ENCODE measurements around the gene ABRACL.

ABRACL gene

DNA sequence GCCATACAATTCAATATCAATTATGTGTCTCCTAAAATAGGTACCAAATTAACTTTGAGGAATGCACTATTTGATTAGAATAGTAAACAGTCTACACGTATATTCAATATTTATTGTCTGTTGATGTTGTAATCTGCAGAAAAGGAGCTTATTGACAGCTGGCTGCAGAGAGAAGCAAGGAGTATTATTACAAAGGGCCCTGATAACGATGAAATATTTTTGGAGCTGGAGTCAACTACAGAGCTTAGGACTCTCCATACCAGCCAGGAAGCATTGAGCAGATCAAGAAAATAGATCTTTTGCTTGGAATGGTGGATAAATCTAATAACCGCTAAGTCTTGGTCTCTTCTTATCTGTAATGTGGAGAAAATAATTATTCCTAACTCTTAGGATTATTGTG is 25.5 kb downstream of the ABRACL start:
- Histone ChIP-seq H3K79me2 (ENCODE audit: insufficient read depth, low read length) (no peaks in the 10 kb centered on the region), H3F3A (ENCODE audit: low read depth) (no peaks in the 10 kb centered on the region), H3K4me2 (ENCODE audit: low read depth, low read length, poor library complexity, severe bottlenecking) (no peak overlapping the region), H3K27me3 (ENCODE audit: insufficient read depth, low read length, poor library complexity, severe bottlenecking) (no peaks in the 10 kb centered on the region), H3K9me2 (replicated peaks; ENCODE audit: low read depth, low read length) (no peaks in the 10 kb centered on the region), H4K20me1 (ENCODE audit: insufficient read depth, low read length, poor library complexity, severe bottlenecking) (no peaks in the 10 kb centered on the region), H3K4me3 (ENCODE audit: low read length, poor library complexity, severe bottlenecking) (no peak overlapping the region), H2AFZ (ENCODE audit: low read length) (no peak overlapping the region), H3K9me3 (ENCODE audit: insufficient read depth, low read depth, low read length) (no peaks in the 10 kb centered on the region), H3K4me1 (ENCODE audit: insufficient read depth, low read length, poor library complexity, severe bottlenecking) (no peaks in the 10 kb centered on the region), H3K9ac (ENCODE audit: low read depth, low read length, poor library complexity, severe bottlenecking) (no peak overlapping the region), H3K36me3 (ENCODE audit: insufficient read depth, low read length) (no peaks in the 10 kb centered on the region)
- TF ChIP-seq EZH2phosphoT487 (IDR thresholded peaks at IDR 0.05; ENCODE audit: borderline replicate concordance) = no peak
- TF ChIP-seq, protein P1, sequence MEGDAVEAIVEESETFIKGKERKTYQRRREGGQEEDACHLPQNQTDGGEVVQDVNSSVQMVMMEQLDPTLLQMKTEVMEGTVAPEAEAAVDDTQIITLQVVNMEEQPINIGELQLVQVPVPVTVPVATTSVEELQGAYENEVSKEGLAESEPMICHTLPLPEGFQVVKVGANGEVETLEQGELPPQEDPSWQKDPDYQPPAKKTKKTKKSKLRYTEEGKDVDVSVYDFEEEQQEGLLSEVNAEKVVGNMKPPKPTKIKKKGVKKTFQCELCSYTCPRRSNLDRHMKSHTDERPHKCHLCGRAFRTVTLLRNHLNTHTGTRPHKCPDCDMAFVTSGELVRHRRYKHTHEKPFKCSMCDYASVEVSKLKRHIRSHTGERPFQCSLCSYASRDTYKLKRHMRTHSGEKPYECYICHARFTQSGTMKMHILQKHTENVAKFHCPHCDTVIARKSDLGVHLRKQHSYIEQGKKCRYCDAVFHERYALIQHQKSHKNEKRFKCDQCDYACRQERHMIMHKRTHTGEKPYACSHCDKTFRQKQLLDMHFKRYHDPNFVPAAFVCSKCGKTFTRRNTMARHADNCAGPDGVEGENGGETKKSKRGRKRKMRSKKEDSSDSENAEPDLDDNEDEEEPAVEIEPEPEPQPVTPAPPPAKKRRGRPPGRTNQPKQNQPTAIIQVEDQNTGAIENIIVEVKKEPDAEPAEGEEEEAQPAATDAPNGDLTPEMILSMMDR (conservative IDR thresholded peaks at IDR 0.05; ENCODE audit: low read length) = no peak

DNA sequence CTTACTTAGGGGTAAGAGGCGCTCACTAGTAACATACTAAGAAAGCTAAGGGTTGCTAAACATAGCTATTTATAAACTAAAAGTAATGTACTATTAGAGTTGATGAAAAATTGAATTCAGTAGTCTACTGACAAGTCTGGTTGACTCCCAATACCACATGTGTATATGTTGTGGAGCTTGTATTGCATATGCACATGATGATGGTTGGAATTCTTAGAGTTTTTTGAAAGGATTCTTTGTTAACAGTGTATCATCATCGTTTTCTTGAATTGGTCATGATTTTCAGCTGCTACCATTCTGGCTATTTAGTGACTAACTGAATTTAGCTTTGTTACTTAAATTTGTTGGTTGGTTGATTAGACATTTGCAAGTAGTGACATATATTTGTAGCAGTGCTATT is 27.2 kb downstream of the ABRACL start:
- H4K20me1 ChIP-seq (ENCODE audit: insufficient read depth, low read length, poor library complexity, severe bottlenecking) = no peaks in the 10 kb centered on the region
- no peaks in the 10 kb centered on the region for H3F3A ChIP-seq (ENCODE audit: low read depth)
- no peaks in the 10 kb centered on the region for H3K27me3 ChIP-seq (ENCODE audit: insufficient read depth, low read length, poor library complexity, severe bottlenecking)
- no peaks in the 10 kb centered on the region for H3K79me2 ChIP-seq (ENCODE audit: insufficient read depth, low read length)
- H3K9ac ChIP-seq (ENCODE audit: low read depth, low read length, poor library complexity, severe bottlenecking) = no peak overlapping the region
- H3K4me3 ChIP-seq (ENCODE audit: low read length, poor library complexity, severe bottlenecking) = no peak overlapping the region
- no peaks in the 10 kb centered on the region for H3K9me2 ChIP-seq (replicated peaks; ENCODE audit: low read depth, low read length)
- H3K4me1 ChIP-seq (ENCODE audit: insufficient read depth, low read length, poor library complexity, severe bottlenecking) = no peaks in the 10 kb centered on the region
- no peak overlapping the region for H3K4me2 ChIP-seq (ENCODE audit: low read depth, low read length, poor library complexity, severe bottlenecking)
- no peak for TF ChIP-seq EZH2phosphoT487 (IDR thresholded peaks at IDR 0.05; ENCODE audit: borderline replicate concordance)
- TF ChIP-seq, protein P1 (conservative IDR thresholded peaks at IDR 0.05; ENCODE audit: low read length) = no peak
- no peaks in the 10 kb centered on the region for H3K9me3 ChIP-seq (ENCODE audit: insufficient read depth, low read depth, low read length)
- no peak overlapping the region for H2AFZ ChIP-seq (ENCODE audit: low read length)
- H3K36me3 ChIP-seq (ENCODE audit: insufficient read depth, low read length) = no peaks in the 10 kb centered on the region

DNA sequence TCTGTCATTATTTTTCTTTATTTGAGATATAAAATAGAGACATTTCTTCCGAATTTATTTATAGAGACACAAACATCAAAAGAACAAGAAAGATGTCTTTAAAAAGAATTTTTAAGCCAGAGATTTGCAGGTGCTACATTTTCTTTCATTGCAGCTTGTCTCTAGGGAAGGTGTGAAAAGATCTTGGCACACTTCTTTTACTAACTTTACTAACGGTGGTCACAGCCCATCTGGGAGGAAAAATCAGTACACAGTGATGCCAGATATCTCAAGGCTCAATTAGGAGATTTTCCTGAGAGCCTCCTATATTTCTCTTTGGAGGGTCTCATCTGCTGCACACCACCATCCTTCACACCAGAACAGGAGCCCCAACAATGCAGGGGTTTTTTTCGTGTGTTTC is 29.5 kb downstream of the ABRACL start:
- no peak overlapping the region for H3K9ac ChIP-seq (ENCODE audit: low read depth, low read length, poor library complexity, severe bottlenecking)
- no peak overlapping the region for H2AFZ ChIP-seq (ENCODE audit: low read length)
- H3K79me2 ChIP-seq (ENCODE audit: insufficient read depth, low read length) = no peaks in the 10 kb centered on the region
- H3K9me3 ChIP-seq (ENCODE audit: insufficient read depth, low read depth, low read length) = no peaks in the 10 kb centered on the region
- no peaks in the 10 kb centered on the region for H4K20me1 ChIP-seq (ENCODE audit: insufficient read depth, low read length, poor library complexity, severe bottlenecking)
- no peaks in the 10 kb centered on the region for H3K36me3 ChIP-seq (ENCODE audit: insufficient read depth, low read length)
- no peak overlapping the region for H3K4me3 ChIP-seq (ENCODE audit: low read length, poor library complexity, severe bottlenecking)
- no peaks in the 10 kb centered on the region for H3K9me2 ChIP-seq (replicated peaks; ENCODE audit: low read depth, low read length)
- H3F3A ChIP-seq (ENCODE audit: low read depth) = no peaks in the 10 kb centered on the region
- H3K27me3 ChIP-seq (ENCODE audit: insufficient read depth, low read length, poor library complexity, severe bottlenecking) = no peaks in the 10 kb centered on the region
- H3K4me2 ChIP-seq (ENCODE audit: low read depth, low read length, poor library complexity, severe bottlenecking) = no peak overlapping the region
- no peaks in the 10 kb centered on the region for H3K4me1 ChIP-seq (ENCODE audit: insufficient read depth, low read length, poor library complexity, severe bottlenecking)
- TF ChIP-seq, protein P1 (conservative IDR thresholded peaks at IDR 0.05; ENCODE audit: low read length) = no peak
- TF ChIP-seq EZH2phosphoT487 (IDR thresholded peaks at IDR 0.05; ENCODE audit: borderline replicate concordance) = no peak

Measured in Loucy (cell line).